HuH-7 (cell line): ENCODE results near the gene KHK.

Source experiments
- DNase-seq: peaks from one replicate; pipeline ENCODE4 v3.0.0; 2011; ENCODE audit warnings: low spot score

Gene KHK

GRCh38 chr2:27086724-27087593 lies at the start of gene KHK:
Gene KHK, plus strand, starts transcription at chr2:27086772. Its CDS starts 488 bp downstream, at chr2:27087260.
- DNase-seq, result peak; percentile 81

- DNase-seq, result no peak
Measured at GRCh38 chr2:27038012-27038411, 48.6 kb upstream of the KHK start.

- DNase-seq, result no peak
Measured at GRCh38 chr2:27038631-27039339, 47.8 kb upstream of the KHK start.

- DNase-seq, result no peak
Measured at GRCh38 chr2:27039426-27039825, 47.1 kb upstream of the KHK start.

- no peak for DNase-seq
Measured at GRCh38 chr2:27039871-27040270, 46.7 kb upstream of the KHK start.

DNA sequence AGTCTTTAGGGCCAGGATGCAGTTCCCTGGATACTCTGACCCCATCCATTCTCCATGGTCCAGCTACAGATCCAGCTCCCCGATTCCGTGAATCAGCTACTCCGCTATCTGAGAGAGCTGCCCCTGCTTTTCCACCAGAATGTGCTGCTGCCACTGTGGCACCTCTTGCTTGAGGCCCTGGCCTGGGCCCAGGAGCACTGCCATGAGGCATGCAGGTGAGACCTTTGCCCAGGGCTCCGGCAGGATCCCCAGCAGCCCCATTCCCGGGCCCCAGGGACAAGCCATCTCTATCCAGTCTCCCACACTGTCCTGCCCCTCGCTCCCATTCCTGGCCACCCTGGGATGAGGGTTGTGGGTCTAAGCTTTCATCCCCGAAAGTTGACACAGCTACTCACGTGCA lies 46.3 kb upstream of the KHK start:
- DNase-seq, result no peak

- no peak for DNase-seq
Measured at GRCh38 chr2:27041752-27042151, 44.8 kb upstream of the KHK start.

GRCh38 chr2:27042159-27042661 lies 44.4 kb upstream of the KHK start:
- no peak for DNase-seq

- no peak for DNase-seq
Measured at GRCh38 chr2:27042985-27043634, 43.5 kb upstream of the KHK start.

- peak; percentile 62 for DNase-seq
Measured at GRCh38 chr2:27049422-27050280, 36.9 kb upstream of the KHK start.

- DNase-seq, result peak; percentile 75
Measured at GRCh38 chr2:27050281-27050995, 36.1 kb upstream of the KHK start.

- peak; percentile 99 for DNase-seq
Measured at GRCh38 chr2:27050996-27051901, 35.3 kb upstream of the KHK start, which contains the start of gene AGBL5. Gene AGBL5, plus strand, starts transcription at chr2:27051668. Its CDS starts 1,291 bp downstream, at chr2:27052959.

GRCh38 chr2:27051902-27052645 lies 34.5 kb upstream of the KHK start:
- peak; percentile 42 for DNase-seq

- no peak for DNase-seq
Measured at GRCh38 chr2:27053321-27053720, 33.3 kb upstream of the KHK start.

- no peak for DNase-seq
Measured at GRCh38 chr2:27053776-27054175, 32.8 kb upstream of the KHK start.

DNA sequence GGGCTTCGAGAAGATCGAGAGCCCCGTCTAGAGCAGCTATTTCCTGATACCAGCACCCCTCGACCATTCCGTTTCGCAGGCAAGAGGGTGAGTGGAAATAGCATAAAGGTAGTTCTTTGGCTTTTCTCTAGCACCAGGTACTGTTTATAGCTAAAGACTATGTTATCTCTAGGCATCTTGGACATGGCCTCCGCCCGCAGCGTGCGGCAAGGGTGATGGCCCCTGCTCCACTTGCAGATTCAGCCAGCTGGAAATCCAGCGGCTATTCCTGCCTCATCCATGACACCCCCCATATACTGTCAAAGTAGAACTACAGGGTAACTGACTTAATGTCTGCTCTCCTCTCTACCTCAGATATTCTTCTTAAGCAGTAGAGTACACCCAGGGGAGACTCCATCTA lies 31.9 kb upstream of the KHK start:
- DNase-seq, result no peak

GRCh38 chr2:27057184-27057583 lies 29.4 kb upstream of the KHK start:
- DNase-seq, result no peak

DNA sequence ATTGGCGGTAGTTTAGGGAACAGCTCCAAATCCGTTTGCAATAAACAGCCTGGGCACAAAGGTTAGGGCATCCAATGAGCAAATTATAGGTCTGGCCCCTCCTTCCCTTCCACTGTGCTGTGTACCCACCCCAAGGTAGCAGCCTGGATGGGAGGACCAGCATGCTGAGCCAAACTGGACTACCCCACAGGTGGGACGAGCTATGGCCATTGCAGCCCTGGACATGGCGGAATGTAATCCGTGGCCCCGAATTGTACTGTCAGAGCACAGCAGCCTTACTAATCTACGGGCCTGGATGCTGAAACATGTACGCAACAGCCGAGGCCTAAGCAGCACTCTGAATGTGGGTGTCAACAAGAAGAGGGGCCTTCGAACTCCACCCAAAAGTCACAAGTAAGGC lies 28.4 kb upstream of the KHK start:
- DNase-seq, result no peak
